Measurements from ENCODE around the gene SLC25A17. TPM values are rescaled to one million over a fixed set of nuclear protein-coding genes. Genes with fewer than 3 reads are reported as not detected.
"Not testable (repeated sequence)": the region's sequence is repeated elsewhere in the genome, so short reads cannot be mapped to it uniquely, and the experiment has no call there.

SLC25A17 gene
- total and polyA plus RNA-seq, 2 donors (not counting 1 experiment from before 2014, with no cell fraction given): 12.9 to 28.7 TPM

GRCh38 chr22:40759294-40759840 is 59.8 kb downstream of the SLC25A17 start:
- H3K27ac ChIP-seq (ENCODE audit: insufficient read depth, low read length): no peak overlapping the region
- H3K4me3 ChIP-seq (replicated peaks in 1 of 4; ENCODE audit: control extremely low read depth in 1 of 4, insufficient read depth in 1 of 4, low read depth in 3 of 4, low read length in 4 of 4): no peak overlapping the region
- no peak overlapping the region for H2AFZ ChIP-seq (ENCODE audit: low read length)
- H3K9ac ChIP-seq (ENCODE audit: insufficient read depth, low read length): no peak overlapping the region
- no peaks in the 10 kb centered on the region for H3K79me2 ChIP-seq (ENCODE audit: control insufficient read depth, insufficient read depth, low read length)
- no peaks in the 10 kb centered on the region for H3K27me3 ChIP-seq (ENCODE audit: control insufficient read depth, insufficient read depth, low read length)
- H3K36me3 ChIP-seq (ENCODE audit: control insufficient read depth, insufficient read depth, low read length): no peaks in the 10 kb centered on the region
- DNase-seq (ENCODE audit: low read depth in 2 of 2): no peak
- no peaks in the 10 kb centered on the region for H3K9me3 ChIP-seq (ENCODE audit: control insufficient read depth, insufficient read depth, low read depth, low read length)
- no peaks in the 10 kb centered on the region for H3K4me1 ChIP-seq (ENCODE audit: control insufficient read depth, extremely low read depth, insufficient read depth, low read length)
- H3K4me2 ChIP-seq (ENCODE audit: extremely low read depth, insufficient read depth, low read length): no peak overlapping the region
- no peaks in the 10 kb centered on the region for H4K20me1 ChIP-seq (ENCODE audit: control insufficient read depth, extremely low read depth, insufficient read depth, low read length)
- TF ChIP-seq EZH2 (IDR thresholded peaks at IDR 0.05; ENCODE audit: low read length, missing control alignments): no peak
- no peak for TF ChIP-seq CTCF (conservative IDR thresholded peaks at IDR 0.05 in 1 of 2, IDR thresholded peaks at IDR 0.05 in 1 of 2; ENCODE audit: low read depth in 1 of 2, low read length in 2 of 2)

DNA sequence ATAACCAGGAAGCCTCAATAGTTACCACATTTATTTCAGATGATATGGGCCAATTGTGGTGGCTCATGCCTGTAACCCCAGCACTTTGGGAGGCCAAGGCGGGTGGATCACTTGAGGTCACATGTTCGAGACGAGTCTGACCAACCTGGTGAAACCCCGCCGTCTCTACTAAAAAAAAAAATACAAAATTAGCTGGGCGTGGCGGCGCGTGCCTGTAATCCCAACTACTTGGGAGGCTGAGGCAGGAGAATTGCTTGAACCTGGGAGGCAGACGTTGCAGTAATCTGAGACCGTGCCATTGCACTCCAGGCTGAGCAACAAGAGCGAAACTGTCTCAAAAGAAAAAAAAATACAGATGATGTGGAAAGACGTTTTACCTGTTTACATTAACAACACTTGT is 60.3 kb downstream of the SLC25A17 start:
- not testable (repeated sequence) for H3K4me3 ChIP-seq (replicated peaks in 1 of 4; ENCODE audit: control extremely low read depth in 1 of 4, insufficient read depth in 1 of 4, low read depth in 3 of 4, low read length in 4 of 4); H4K20me1 ChIP-seq (ENCODE audit: control insufficient read depth, extremely low read depth, insufficient read depth, low read length); H3K9me3 ChIP-seq (ENCODE audit: control insufficient read depth, insufficient read depth, low read depth, low read length); H3K36me3 ChIP-seq (ENCODE audit: control insufficient read depth, insufficient read depth, low read length); H3K4me2 ChIP-seq (ENCODE audit: extremely low read depth, insufficient read depth, low read length); H3K79me2 ChIP-seq (ENCODE audit: control insufficient read depth, insufficient read depth, low read length); H3K27ac ChIP-seq (ENCODE audit: insufficient read depth, low read length); DNase-seq (ENCODE audit: low read depth in 2 of 2); H3K9ac ChIP-seq (ENCODE audit: insufficient read depth, low read length); H3K4me1 ChIP-seq (ENCODE audit: control insufficient read depth, extremely low read depth, insufficient read depth, low read length); H2AFZ ChIP-seq (ENCODE audit: low read length); H3K27me3 ChIP-seq (ENCODE audit: control insufficient read depth, insufficient read depth, low read length)

GRCh38 chr22:40758390-40758789 is 60.8 kb downstream of the SLC25A17 start:
- no peak overlapping the region for H3K9ac ChIP-seq (ENCODE audit: insufficient read depth, low read length)

More at GRCh38 chr22:40758390-40758789, 60.8 kb downstream of the SLC25A17 start:
- no peak overlapping the region for H3K27ac ChIP-seq (ENCODE audit: insufficient read depth, low read length)
- no peaks in the 10 kb centered on the region for H3K27me3 ChIP-seq (ENCODE audit: control insufficient read depth, insufficient read depth, low read length)
- no peaks in the 10 kb centered on the region for H3K36me3 ChIP-seq (ENCODE audit: control insufficient read depth, insufficient read depth, low read length)
- no peaks in the 10 kb centered on the region for H3K4me1 ChIP-seq (ENCODE audit: control insufficient read depth, extremely low read depth, insufficient read depth, low read length)
- H3K79me2 ChIP-seq (ENCODE audit: control insufficient read depth, insufficient read depth, low read length): no peaks in the 10 kb centered on the region
- no peaks in the 10 kb centered on the region for H3K9me3 ChIP-seq (ENCODE audit: control insufficient read depth, insufficient read depth, low read depth, low read length)
- H3K4me3 ChIP-seq (replicated peaks in 1 of 4; ENCODE audit: control extremely low read depth in 1 of 4, insufficient read depth in 1 of 4, low read depth in 3 of 4, low read length in 4 of 4): no peak overlapping the region
- DNase-seq (ENCODE audit: low read depth in 2 of 2): no peak
- no peak overlapping the region for H2AFZ ChIP-seq (ENCODE audit: low read length)
- no peak overlapping the region for H3K4me2 ChIP-seq (ENCODE audit: extremely low read depth, insufficient read depth, low read length)
- no peaks in the 10 kb centered on the region for H4K20me1 ChIP-seq (ENCODE audit: control insufficient read depth, extremely low read depth, insufficient read depth, low read length)
- TF ChIP-seq EZH2 (IDR thresholded peaks at IDR 0.05; ENCODE audit: low read length, missing control alignments) (no peak), CTCF (conservative IDR thresholded peaks at IDR 0.05 in 1 of 2, IDR thresholded peaks at IDR 0.05 in 1 of 2; ENCODE audit: low read depth in 1 of 2, low read length in 2 of 2) (no peak)

All from fibroblast of lung (primary cell).